Spleen (tissue), 7 donors: ENCODE measurements around the gene PDRG1.

Experiments
- CTCF ChIP-seq, 11 experiments: fragments of 200-600 bp in 7 of 11; fragments of 450-650 bp in 4 of 11; sonication (generic) in 4 of 11; IDR thresholded peaks in 8 of 11; conservative IDR thresholded peaks in 3 of 11; 1 replicate in 7 of 11; 2 replicates in 4 of 11; pipeline versions ENCODE4 v1.4.0 to v1.8.0; 2016 to 2021; ENCODE audit warnings: antibody characterized with exemption in 11 of 11, inconsistent platforms in 4 of 11, mild to moderate bottlenecking in 1 of 11
- POLR2A ChIP-seq, 3 donors: fragments of 450-650 bp; IDR thresholded peaks; one replicate each; pipeline ENCODE4 v1.5.1; 2017; ENCODE audit warnings: antibody characterized with exemption in 3 of 3, mild to moderate bottlenecking in 1 of 3
- donor health status: DM: no; HTN: no; CAD: no; lungs with moderate emphysema.
- donor health status: DM: no; HTN: no; CAD: no.
- donor health status: DM: no; HTN: no; CAD: no.

GRCh38 chr20:31910071-31910803 is 41.6 kb downstream of the PDRG1 start:
- TF ChIP-seq CTCF (IDR thresholded peaks at IDR 0.05 in 8 of 11, conservative IDR thresholded peaks at IDR 0.05 in 3 of 11): no peak
- TF ChIP-seq POLR2A (IDR thresholded peaks at IDR 0.05): no peak
